ENCODE results near the gene SLAMF1. TPM values are rescaled to one million over a fixed set of nuclear protein-coding genes. Genes with fewer than 3 reads are reported as not detected.

SLAMF1 gene
- total and polyA plus RNA-seq, 2 experiments from 2014 or later, result not detected

DNA sequence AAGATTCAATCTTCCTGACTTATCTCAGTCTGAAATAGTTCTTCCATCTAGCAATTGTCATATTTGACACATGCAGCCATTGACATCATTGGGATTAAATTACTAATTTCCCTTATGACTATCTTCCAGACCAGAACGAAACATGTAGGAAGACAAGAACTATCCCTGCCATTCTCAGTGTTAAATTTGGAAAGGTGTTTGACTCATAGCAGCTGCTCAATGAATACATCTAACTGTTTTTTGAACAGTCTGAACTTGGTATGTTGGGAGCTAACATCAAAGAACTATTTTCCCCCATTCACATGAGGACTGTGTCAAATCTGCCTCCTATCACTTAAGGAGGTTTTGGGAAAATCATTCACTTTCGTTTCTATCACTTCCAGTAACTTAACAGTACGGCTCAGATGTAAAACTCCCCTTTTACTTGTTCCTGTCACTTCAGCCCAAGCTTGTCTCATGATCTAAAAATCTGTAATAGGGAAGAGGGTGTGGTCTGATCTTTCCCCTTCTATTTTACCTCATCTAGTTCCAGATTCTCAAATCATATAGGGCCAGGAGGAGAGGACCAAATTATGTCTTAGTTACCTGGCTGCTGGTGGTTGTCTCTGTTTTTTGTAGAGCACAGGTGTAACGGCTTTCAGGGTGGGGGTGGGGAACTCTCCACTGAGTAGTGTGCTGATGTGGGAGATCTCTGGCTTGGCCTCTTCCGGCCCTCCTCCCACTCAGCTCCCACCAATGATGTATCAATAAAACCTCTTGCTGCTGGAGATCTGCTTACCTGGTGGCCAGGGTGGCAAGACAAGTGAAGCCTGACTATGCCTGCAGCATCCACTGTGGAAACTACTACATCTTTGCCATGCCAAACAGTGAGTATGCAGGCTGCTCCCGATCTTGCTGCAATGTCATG is 26.2 kb upstream of the SLAMF1 start:
- H3K36me3 Mint-ChIP-seq (ENCODE audit: low read depth), result peaks cover 12% of the 10 kb centered on the region; the same call in 2 of the 3 replicates
- ATAC-seq (peak; percentile 19), DNase-seq (ENCODE audit: low spot score) (peak; percentile 12)
- H3K4me1 Mint-ChIP-seq, result peaks cover 12% of the 10 kb centered on the region
- Histone ChIP-seq H4K20me1 (replicated peaks; ENCODE audit: insufficient read depth) (no peaks in the 10 kb centered on the region), H3K36me3 (ENCODE audit: insufficient read depth) (no peaks in the 10 kb centered on the region), H3F3A (replicated peaks; ENCODE audit: low read depth) (no peaks in the 10 kb centered on the region; the same call in 1 of the 2 replicates), H3K4me1 (ENCODE audit: insufficient read depth) (peaks cover 43% of the 10 kb centered on the region), H3K4me2 (peak overlapping the region; percentile 40), H3K79me2 (replicated peaks; ENCODE audit: insufficient read depth) (no peaks in the 10 kb centered on the region), H3K9me2 (ENCODE audit: insufficient read depth) (peaks cover 8% of the 10 kb centered on the region), H2AFZ (peak overlapping the region; percentile 23; the same call in 1 of the 2 replicates), H3K27ac (ENCODE audit: low read depth) (peak overlapping the region; percentile 78), H3K4me3 (peak overlapping the region; percentile 8; the same call in 1 of the 2 replicates), H3K27me3 (ENCODE audit: insufficient read depth) (no peaks in the 10 kb centered on the region)
- peaks cover 5% of the 10 kb centered on the region for H3K27me3 Mint-ChIP-seq (ENCODE audit: insufficient read depth, low read depth, poor library complexity)
- H3K4me3 Mint-ChIP-seq, result no peak overlapping the region
- TF ChIP-seq, protein P1, sequence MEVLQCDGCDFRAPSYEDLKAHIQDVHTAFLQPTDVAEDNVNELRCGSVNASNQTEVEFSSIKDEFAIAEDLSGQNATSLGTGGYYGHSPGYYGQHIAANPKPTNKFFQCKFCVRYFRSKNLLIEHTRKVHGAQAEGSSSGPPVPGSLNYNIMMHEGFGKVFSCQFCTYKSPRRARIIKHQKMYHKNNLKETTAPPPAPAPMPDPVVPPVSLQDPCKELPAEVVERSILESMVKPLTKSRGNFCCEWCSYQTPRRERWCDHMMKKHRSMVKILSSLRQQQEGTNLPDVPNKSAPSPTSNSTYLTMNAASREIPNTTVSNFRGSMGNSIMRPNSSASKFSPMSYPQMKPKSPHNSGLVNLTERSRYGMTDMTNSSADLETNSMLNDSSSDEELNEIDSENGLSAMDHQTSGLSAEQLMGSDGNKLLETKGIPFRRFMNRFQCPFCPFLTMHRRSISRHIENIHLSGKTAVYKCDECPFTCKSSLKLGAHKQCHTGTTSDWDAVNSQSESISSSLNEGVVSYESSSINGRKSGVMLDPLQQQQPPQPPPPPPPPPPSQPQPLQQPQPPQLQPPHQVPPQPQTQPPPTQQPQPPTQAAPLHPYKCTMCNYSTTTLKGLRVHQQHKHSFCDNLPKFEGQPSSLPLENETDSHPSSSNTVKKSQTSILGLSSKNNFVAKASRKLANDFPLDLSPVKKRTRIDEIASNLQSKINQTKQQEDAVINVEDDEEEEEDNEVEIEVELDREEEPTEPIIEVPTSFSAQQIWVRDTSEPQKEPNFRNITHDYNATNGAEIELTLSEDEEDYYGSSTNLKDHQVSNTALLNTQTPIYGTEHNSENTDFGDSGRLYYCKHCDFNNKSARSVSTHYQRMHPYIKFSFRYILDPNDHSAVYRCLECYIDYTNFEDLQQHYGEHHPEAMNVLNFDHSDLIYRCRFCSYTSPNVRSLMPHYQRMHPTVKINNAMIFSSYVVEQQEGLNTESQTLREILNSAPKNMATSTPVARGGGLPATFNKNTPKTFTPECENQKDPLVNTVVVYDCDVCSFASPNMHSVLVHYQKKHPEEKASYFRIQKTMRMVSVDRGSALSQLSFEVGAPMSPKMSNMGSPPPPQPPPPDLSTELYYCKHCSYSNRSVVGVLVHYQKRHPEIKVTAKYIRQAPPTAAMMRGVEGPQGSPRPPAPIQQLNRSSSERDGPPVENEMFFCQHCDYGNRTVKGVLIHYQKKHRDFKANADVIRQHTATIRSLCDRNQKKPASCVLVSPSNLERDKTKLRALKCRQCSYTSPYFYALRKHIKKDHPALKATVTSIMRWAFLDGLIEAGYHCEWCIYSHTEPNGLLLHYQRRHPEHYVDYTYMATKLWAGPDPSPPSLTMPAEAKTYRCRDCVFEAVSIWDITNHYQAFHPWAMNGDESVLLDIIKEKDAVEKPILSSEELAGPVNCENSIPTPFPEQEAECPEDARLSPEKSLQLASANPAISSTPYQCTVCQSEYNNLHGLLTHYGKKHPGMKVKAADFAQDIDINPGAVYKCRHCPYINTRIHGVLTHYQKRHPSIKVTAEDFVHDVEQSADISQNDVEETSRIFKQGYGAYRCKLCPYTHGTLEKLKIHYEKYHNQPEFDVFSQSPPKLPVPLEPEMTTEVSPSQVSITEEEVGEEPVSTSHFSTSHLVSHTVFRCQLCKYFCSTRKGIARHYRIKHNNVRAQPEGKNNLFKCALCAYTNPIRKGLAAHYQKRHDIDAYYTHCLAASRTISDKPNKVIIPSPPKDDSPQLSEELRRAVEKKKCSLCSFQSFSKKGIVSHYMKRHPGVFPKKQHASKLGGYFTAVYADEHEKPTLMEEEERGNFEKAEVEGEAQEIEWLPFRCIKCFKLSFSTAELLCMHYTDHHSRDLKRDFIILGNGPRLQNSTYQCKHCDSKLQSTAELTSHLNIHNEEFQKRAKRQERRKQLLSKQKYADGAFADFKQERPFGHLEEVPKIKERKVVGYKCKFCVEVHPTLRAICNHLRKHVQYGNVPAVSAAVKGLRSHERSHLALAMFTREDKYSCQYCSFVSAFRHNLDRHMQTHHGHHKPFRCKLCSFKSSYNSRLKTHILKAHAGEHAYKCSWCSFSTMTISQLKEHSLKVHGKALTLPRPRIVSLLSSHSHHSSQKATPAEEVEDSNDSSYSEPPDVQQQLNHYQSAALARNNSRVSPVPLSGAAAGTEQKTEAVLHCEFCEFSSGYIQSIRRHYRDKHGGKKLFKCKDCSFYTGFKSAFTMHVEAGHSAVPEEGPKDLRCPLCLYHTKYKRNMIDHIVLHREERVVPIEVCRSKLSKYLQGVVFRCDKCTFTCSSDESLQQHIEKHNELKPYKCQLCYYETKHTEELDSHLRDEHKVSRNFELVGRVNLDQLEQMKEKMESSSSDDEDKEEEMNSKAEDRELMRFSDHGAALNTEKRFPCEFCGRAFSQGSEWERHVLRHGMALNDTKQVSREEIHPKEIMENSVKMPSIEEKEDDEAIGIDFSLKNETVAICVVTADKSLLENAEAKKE (CRISPR knock-in tag; IDR thresholded peaks at IDR 0.05), result no peak
- TF ChIP-seq, protein P2, sequence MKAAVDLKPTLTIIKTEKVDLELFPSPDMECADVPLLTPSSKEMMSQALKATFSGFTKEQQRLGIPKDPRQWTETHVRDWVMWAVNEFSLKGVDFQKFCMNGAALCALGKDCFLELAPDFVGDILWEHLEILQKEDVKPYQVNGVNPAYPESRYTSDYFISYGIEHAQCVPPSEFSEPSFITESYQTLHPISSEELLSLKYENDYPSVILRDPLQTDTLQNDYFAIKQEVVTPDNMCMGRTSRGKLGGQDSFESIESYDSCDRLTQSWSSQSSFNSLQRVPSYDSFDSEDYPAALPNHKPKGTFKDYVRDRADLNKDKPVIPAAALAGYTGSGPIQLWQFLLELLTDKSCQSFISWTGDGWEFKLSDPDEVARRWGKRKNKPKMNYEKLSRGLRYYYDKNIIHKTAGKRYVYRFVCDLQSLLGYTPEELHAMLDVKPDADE (IDR thresholded peaks at IDR 0.05), result no peak
- no peak overlapping the region for H3K27ac Mint-ChIP-seq
- peaks cover 15% of the 10 kb centered on the region for H3K9me3 Mint-ChIP-seq

All from GM23338 (cell line).